ENCODE results near the gene RABAC1.

The RABAC1 gene

GRCh38 chr19:41935760-41936415, 23.2 kb downstream of the RABAC1 start:
- TF ChIP-seq CTCF (conservative IDR thresholded peaks at IDR 0.05) (no peak), ZFX (IDR thresholded peaks at IDR 0.05) (no peak)
- no peak overlapping the region for H3K27ac ChIP-seq

DNA sequence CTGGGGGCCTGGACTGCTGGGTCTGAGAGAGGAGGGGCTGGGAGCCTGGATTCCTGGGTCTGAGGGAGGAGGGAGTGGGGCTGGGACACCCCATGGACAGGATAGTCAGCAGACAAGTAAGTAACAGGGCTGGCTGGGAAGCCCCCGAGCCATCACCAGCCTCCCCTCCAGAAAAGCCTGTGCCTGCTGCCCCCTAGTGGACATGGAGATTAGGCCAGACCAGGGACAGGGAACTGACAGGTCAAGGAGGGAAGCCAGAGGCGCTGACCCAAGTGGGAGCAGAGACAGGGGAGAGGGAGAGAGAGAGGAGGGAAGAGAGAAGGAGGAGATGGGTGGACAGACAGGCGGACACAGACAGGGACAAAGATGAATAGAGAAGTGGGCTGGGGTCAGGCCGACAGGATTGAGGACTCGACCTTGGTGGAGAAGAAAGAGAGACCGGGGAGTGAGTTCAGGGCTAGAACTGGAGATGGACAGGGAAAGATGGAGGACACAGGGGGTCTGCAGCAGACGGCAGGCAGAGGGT, 24.2 kb downstream of the RABAC1 start:
- TF ChIP-seq CTCF (conservative IDR thresholded peaks at IDR 0.05) (peak; percentile 80), ZFX (IDR thresholded peaks at IDR 0.05) (no peak)
- no peak overlapping the region for H3K27ac ChIP-seq

DNA sequence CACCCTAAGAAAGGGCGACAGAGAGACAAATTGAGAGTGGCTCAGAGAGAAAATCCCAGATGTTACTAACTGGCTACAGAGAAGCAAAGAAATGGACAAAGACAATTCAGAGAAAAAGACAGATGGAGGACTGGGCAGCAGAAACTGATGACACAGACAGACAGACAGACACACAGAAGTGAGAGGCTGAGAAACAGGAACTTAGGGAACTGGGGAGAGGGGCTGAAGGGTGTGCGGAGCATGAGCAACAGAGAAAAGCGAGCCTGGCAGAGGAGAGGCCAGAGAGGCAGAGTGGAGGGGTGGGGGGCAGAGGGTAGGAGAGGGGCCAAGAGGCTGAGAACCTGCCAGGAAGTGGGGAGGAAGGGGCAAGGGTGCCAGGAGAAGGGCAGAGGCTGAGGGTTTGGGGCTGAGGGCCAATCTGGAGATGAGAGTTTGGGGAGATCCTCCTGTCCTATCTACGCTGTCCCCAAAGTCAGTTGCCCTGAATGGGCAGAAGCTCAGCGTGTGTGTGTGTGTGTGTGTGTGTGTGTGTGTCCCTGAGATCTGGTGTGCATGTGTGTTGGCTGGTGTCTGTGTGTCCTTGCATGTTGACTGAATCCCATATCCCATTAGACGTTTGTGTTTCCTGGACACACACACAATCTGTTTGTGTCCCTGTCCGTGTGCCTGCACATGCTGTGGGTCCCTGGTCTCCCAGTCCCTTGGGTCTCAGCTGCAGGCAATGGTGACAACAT, 25.3 kb downstream of the RABAC1 start:
- no peak for TF ChIP-seq ZFX (IDR thresholded peaks at IDR 0.05)
- no peak for TF ChIP-seq CTCF (conservative IDR thresholded peaks at IDR 0.05)
- H3K27ac ChIP-seq = no peak overlapping the region

DNA sequence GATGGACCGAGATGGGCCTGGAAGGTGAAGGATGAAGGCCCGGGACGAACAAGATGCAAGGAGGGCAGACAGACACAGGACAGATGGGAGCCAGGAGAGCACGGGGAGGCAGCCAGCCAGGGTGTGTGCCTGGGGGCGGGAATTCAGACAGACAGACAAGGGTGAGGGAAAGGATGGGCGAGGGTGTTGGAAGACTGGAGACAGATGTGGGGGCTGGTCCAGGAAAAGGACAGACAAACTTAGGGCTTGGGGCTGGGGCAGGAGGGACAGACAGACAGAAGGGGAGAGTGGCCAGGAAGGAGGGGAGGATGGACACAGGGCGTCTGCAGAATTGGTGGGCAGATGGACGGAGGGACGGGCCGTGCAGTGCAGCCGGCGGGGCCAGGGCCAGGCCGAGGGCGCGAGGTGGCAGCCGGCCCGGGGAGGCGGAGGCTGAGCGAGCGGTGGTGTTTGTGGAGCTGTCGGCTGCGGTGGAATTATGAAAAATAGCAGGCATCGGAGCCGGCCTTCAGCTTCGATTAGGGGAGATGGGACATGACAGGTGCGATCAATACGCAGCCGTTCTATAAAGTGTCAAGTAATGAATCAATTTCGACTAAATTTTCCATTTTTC, 26.3 kb downstream of the RABAC1 start:
- H3K27ac ChIP-seq = no peak overlapping the region
- TF ChIP-seq CTCF (conservative IDR thresholded peaks at IDR 0.05) = no peak
- no peak for TF ChIP-seq ZFX (IDR thresholded peaks at IDR 0.05)

- no peak overlapping the region for H3K27ac ChIP-seq
- TF ChIP-seq ZFX (IDR thresholded peaks at IDR 0.05) = no peak
These were observed 26.8 kb downstream of the RABAC1 start for GRCh38 chr19:41932259-41932719.

DNA sequence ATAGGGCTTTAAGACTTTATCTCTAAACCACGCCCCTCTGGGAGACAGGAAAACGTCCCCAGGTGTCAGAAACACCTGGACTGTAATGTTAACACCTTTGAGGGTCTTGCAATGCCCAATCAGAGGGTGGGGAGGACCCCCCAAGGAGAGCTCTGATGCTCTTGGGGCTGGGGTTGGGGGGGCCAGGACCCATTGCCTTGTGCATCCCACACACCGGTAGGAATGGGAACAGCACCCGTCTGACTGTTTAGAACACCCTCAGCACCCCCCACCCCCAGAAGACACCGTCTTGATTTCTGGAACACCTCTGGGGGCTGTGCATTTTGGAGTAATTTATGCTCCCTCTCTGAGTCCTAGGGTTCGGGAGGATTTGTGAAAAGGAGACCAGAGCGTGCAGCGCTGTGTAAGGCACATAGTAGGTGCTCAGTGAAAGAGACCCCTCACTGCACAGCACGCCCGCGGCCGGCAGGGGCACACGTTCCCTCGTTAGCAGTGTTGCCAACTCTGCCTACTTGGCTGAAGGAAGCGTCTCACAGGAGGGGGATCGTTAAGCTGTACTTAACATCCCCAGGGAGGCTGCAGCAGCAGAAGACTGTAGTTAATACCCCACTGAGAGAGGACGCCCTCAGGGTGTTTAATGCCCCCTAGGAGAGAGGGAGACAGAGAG, 28.1 kb downstream of the RABAC1 start:
- no peak for TF ChIP-seq ZFX (IDR thresholded peaks at IDR 0.05)
- peak; percentile 2; the same call in 1 of the 2 replicates for TF ChIP-seq CTCF (conservative IDR thresholded peaks at IDR 0.05)
- H3K27ac ChIP-seq = no peak overlapping the region

DNA sequence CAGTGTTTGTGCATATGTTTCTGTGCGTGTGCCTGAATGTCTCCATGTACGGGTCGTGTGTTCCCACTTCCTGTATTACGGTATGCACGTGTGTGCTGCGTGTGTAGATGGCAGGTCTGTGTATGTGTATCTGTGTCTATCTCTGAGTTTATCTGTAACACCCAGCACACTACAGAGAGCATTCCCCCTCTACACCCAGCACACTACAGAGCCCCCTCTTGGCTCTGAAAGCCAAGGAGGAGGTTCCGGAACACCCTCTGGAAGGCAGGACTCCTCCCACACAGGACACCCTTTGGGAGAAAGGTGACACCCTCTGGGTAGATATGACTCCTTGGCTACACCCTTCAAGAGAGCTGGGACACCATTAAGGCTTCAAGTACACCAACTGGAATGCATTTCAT, 28.8 kb downstream of the RABAC1 start:
- TF ChIP-seq ZFX (IDR thresholded peaks at IDR 0.05) (no peak), CTCF (conservative IDR thresholded peaks at IDR 0.05) (no peak)
- H3K27ac ChIP-seq = no peak overlapping the region
